Sigmoid colon (tissue), 7 donors: Measurements from ENCODE around the gene UBR2. TPM values are rescaled to one million over a fixed set of nuclear protein-coding genes. Genes with fewer than 3 reads are reported as not detected.

Source experiments
- DNase-seq: peaks from one replicate; pipeline ENCODE4 v3.0.0-alpha.2; 2019
- H3K27ac ChIP-seq, 4 donors: fragments of 200-600 bp; sonication (generic); one replicate each; pipeline ENCODE4 v1.5.1; 2016 to 2019; ENCODE audit warnings: mild to moderate bottlenecking in 1 of 4
- H3K27me3 ChIP-seq, 3 donors: fragments of 200-600 bp; sonication (generic); one replicate each; pipeline ENCODE4 v1.5.1; 2019; ENCODE audit warnings: mild to moderate bottlenecking in 1 of 3
- H3K36me3 ChIP-seq, 4 donors: fragments of 200-600 bp; sonication (generic); one replicate each; pipeline ENCODE4 v1.5.1; 2016 to 2019
- H3K4me1 ChIP-seq, 4 donors: fragments of 200-600 bp; sonication (generic); one replicate each; pipeline ENCODE4 v1.5.1; 2017 to 2019
- H3K4me3 ChIP-seq, 4 donors: fragments of 200-600 bp; sonication (generic); one replicate each; pipeline ENCODE4 v1.5.1; 2017 to 2019; ENCODE audit warnings: mild to moderate bottlenecking in 2 of 4, moderate library complexity in 1 of 4
- H3K9me3 ChIP-seq, 4 donors: fragments of 200-600 bp in 3 of 4; sonication (generic) in 3 of 4; one replicate each; pipeline versions ENCODE4 v1.5.1 to v1.6.1; 2013 to 2019
- CTCF ChIP-seq, 4 experiments: fragments of 450-650 bp in 3 of 4; fragments of 200-600 bp in 1 of 4; IDR thresholded peaks; one replicate each; pipeline ENCODE4 v1.5.1; 2016 to 2019; ENCODE audit warnings: antibody characterized with exemption in 4 of 4, mild to moderate bottlenecking in 3 of 4, moderate library complexity in 2 of 4
- EP300 ChIP-seq, 4 donors: sonication (generic); formaldehyde crosslinking; IDR thresholded peaks; one replicate each; pipeline ENCODE4 v1.6.1; 2017; ENCODE audit warnings: antibody characterized with exemption in 4 of 4
- POLR2A ChIP-seq, 2 donors: fragments of 450-650 bp; IDR thresholded peaks; one replicate each; pipeline ENCODE4 v1.6.1; 2016; ENCODE audit warnings: antibody characterized with exemption in 2 of 2, mild to moderate bottlenecking in 2 of 2, moderate library complexity in 2 of 2
- POLR2AphosphoS5 ChIP-seq, 4 donors: sonication (generic); formaldehyde crosslinking; IDR thresholded peaks; one replicate each; pipeline ENCODE4 v1.6.1; 2017; ENCODE audit warnings: antibody characterized with exemption in 4 of 4
- WGBS, 2 donors: extraction: QIAGEN DNeasy Blood & Tissue Kit; methylation state at CpG; one replicate each; pipeline ENCODE4 v1.1.7; 2013; 5-methylcytosine and 5-hydroxymethylcytosine counted together
- intact Hi-C: fragments of 100-400 bp; cut with DNase I; formaldehyde crosslinking; loops from one replicate; pipeline ENCODE4 v1.15.1; 2023
- polyA plus RNA-seq, 3 donors: library from polyadenylated mRNA; stranded (reverse); fragments of 200-250 nt; gene quantifications; one replicate each; pipeline ENCODE4 v1.2.3, GENCODE V29; 2013
- total RNA-seq, 4 donors: library from RNA; depleted of rRNA; stranded (reverse); fragments of >200 nt; gene quantifications; one replicate each; pipeline ENCODE4 v1.1.0, GENCODE V29; 2016
- donor health status: healthy with polysubstance abuse.
- donor health status: Bipolar disorder and iron deficiency.
- donor health status: healthy.

UBR2 gene
- total and polyA plus RNA-seq, 7 donors, result 6.6 to 34.3 (median 30.4) TPM

GRCh38 chr6:42642794-42643193, 79.0 kb downstream of the UBR2 start:
- Histone ChIP-seq H3K4me1 (no peaks in the 10 kb centered on the region), H3K27me3 (no peaks in the 10 kb centered on the region), H3K27ac (no peak overlapping the region), H3K9me3 (no peaks in the 10 kb centered on the region), H3K36me3 (peaks cover 45 to 100% (median 54%) of the 10 kb centered on the region in 4 donors), H3K4me3 (no peak overlapping the region)
- TF ChIP-seq EP300 (IDR thresholded peaks at IDR 0.05) (no peak), POLR2A (IDR thresholded peaks at IDR 0.05) (no peak), POLR2AphosphoS5 (IDR thresholded peaks at IDR 0.05) (no peak), CTCF (IDR thresholded peaks at IDR 0.05) (no peak)
- intact Hi-C loops, result no loop called here
- 63 to 82% methylated on average over 5 of the region's 5 CpGs for WGBS, 2 donors
- DNase-seq, result no peak

- TF ChIP-seq EP300 (IDR thresholded peaks at IDR 0.05) (no peak), CTCF (IDR thresholded peaks at IDR 0.05) (no peak), POLR2AphosphoS5 (IDR thresholded peaks at IDR 0.05) (no peak), POLR2A (IDR thresholded peaks at IDR 0.05) (no peak)
- no peak for DNase-seq
- Histone ChIP-seq H3K27ac (no peak overlapping the region), H3K36me3 (peaks cover 43 to 100% (median 59%) of the 10 kb centered on the region in 4 donors), H3K27me3 (no peaks in the 10 kb centered on the region), H3K4me3 (no peak overlapping the region), H3K9me3 (no peaks in the 10 kb centered on the region), H3K4me1 (no peaks in the 10 kb centered on the region)
- intact Hi-C loops, result no loop called here
- WGBS, 2 donors, result 83 to 88% methylated on average over 3 of the region's 3 CpGs
Observed at GRCh38 chr6:42644211-42644610, 80.4 kb downstream of the UBR2 start.

GRCh38 chr6:42652024-42652746, 88.4 kb downstream of the UBR2 start:
- Histone ChIP-seq H3K27ac (no peak overlapping the region), H3K27me3 (no peaks in the 10 kb centered on the region), H3K4me1 (no peaks in the 10 kb centered on the region), H3K36me3 (peaks cover 18 to 99% (median 37%) of the 10 kb centered on the region in 4 donors), H3K9me3 (no peaks in the 10 kb centered on the region), H3K4me3 (no peak overlapping the region)
- no peak for TF ChIP-seq CTCF (IDR thresholded peaks at IDR 0.05)
- WGBS, 2 donors, result 88 to 93% methylated on average over 5 of the region's 5 CpGs
- no peak for DNase-seq
- intact Hi-C loops, result no loop called here

- TF ChIP-seq POLR2A (IDR thresholded peaks at IDR 0.05) (no peak), POLR2AphosphoS5 (IDR thresholded peaks at IDR 0.05) (no peak), EP300 (IDR thresholded peaks at IDR 0.05) (no peak), CTCF (IDR thresholded peaks at IDR 0.05) (no peak)
- no peak for DNase-seq
- H3K27me3 ChIP-seq, result no peaks in the 10 kb centered on the region
- intact Hi-C loops, result no loop called here
- no peak overlapping the region for H3K27ac ChIP-seq
- no peaks in the 10 kb centered on the region for H3K9me3 ChIP-seq
- H3K4me1 ChIP-seq, result no peaks in the 10 kb centered on the region
- H3K36me3 ChIP-seq, result peaks cover 18 to 99% (median 44%) of the 10 kb centered on the region in 4 donors
- 91 to 96% methylated on average over 5 of the region's 5 CpGs for WGBS, 2 donors
- H3K4me3 ChIP-seq, result no peak overlapping the region
Observed at GRCh38 chr6:42653851-42654250, 90.0 kb downstream of the UBR2 start.

- no peak overlapping the region for H3K4me3 ChIP-seq
- peaks cover 0 to 7% (median 0%) of the 10 kb centered on the region in 4 donors for H3K4me1 ChIP-seq
- TF ChIP-seq CTCF (IDR thresholded peaks at IDR 0.05), result no peak
- no peak for TF ChIP-seq POLR2A (IDR thresholded peaks at IDR 0.05)
- TF ChIP-seq POLR2AphosphoS5 (IDR thresholded peaks at IDR 0.05), result no peak
- TF ChIP-seq EP300 (IDR thresholded peaks at IDR 0.05), result no peak
- H3K27ac ChIP-seq, result no peak overlapping the region
- no peaks in the 10 kb centered on the region for H3K27me3 ChIP-seq
- intact Hi-C loops, result loop anchor here (2.0 kb wide), 1 partner anchor 67 kb away; no protein-coding TSS in a partner anchor
- no peaks in the 10 kb centered on the region for H3K9me3 ChIP-seq
- WGBS, 2 donors, result 55 to 69% methylated on average over 1 of the region's 1 CpG
- no peak for DNase-seq
- peaks cover 8 to 91% (median 36%) of the 10 kb centered on the region in 4 donors for H3K36me3 ChIP-seq
Observed at GRCh38 chr6:42659806-42660205, 96.0 kb downstream of the UBR2 start.
